Brain microvascular endothelial cell (primary cell): ENCODE measurements around the gene PTPRCAP.

Source experiments
- DNase-seq: peaks from one replicate; pipeline ENCODE4 v3.0.0-alpha.2; 2020
- H3K27ac ChIP-seq: fragments of 250-450 bp; sonication (Bioruptor Pico); 2 replicates; pipeline ENCODE4 v1.5.1; 2020; ENCODE audit warnings: mild to moderate bottlenecking, moderate library complexity
- H3K27me3 ChIP-seq: fragments of 250-450 bp; sonication (Bioruptor Pico); replicated peaks from 2 replicates; pipeline ENCODE4 v1.5.1; 2020; ENCODE audit warnings: mild to moderate bottlenecking
- H3K36me3 ChIP-seq: fragments of 250-450 bp; sonication (Bioruptor Pico); replicated peaks from 2 replicates; pipeline ENCODE4 v1.5.1; 2020; ENCODE audit warnings: mild to moderate bottlenecking
- H3K4me3 ChIP-seq: 2 replicates; pipeline ENCODE4 v1.5.1; 2011; ENCODE audit warnings: low read depth, mild to moderate bottlenecking, control low read depth, low read length, moderate library complexity
- CTCF ChIP-seq: IDR thresholded peaks from 2 replicates; pipeline ENCODE4 v1.5.1; 2011; ENCODE audit warnings: low read depth, mild to moderate bottlenecking, moderate library complexity, low read length, control low read depth, inconsistent platforms; ENCODE audit errors: missing control alignments
- in situ Hi-C: cut with HindIII; loops from 2 replicates; pipeline ENCODE4 v1.10.0; 2017; ENCODE audit warnings: low sequenced_read_pairs, low pct_ligation_motif_present

PTPRCAP gene

GRCh38 chr11:67397536-67397935 is 39.9 kb downstream of the PTPRCAP start:
- peaks cover 31% of the 10 kb centered on the region for H3K36me3 ChIP-seq
- no peaks in the 10 kb centered on the region for H3K27me3 ChIP-seq
- in situ Hi-C loops = no loop called here
- no peak overlapping the region for H3K4me3 ChIP-seq
- no peak for DNase-seq
- no peak overlapping the region for H3K27ac ChIP-seq
- no peak for TF ChIP-seq CTCF

GRCh38 chr11:67396587-67397389 is 40.7 kb downstream of the PTPRCAP start:
- Histone ChIP-seq H3K36me3 (peaks cover 31% of the 10 kb centered on the region), H3K27ac (no peak overlapping the region), H3K27me3 (no peaks in the 10 kb centered on the region), H3K4me3 (no peak overlapping the region)
- in situ Hi-C loops = no loop called here
- no peak for DNase-seq
- TF ChIP-seq CTCF = no peak

- DNase-seq = no peak
- Histone ChIP-seq H3K27ac (no peak overlapping the region), H3K27me3 (no peaks in the 10 kb centered on the region), H3K4me3 (no peak overlapping the region), H3K36me3 (peaks cover 31% of the 10 kb centered on the region)
- no peak for TF ChIP-seq CTCF
- in situ Hi-C loops = no loop called here
Measured at GRCh38 chr11:67396259-67396581, 41.3 kb downstream of the PTPRCAP start.

- no peak overlapping the region for H3K4me3 ChIP-seq
- peaks cover 31% of the 10 kb centered on the region for H3K36me3 ChIP-seq
- H3K27me3 ChIP-seq = no peaks in the 10 kb centered on the region
- in situ Hi-C loops = no loop called here
- no peak for DNase-seq
- no peak overlapping the region for H3K27ac ChIP-seq
- no peak for TF ChIP-seq CTCF
Measured at GRCh38 chr11:67395555-67396258, 41.8 kb downstream of the PTPRCAP start.

- Histone ChIP-seq H3K36me3 (peaks cover 19% of the 10 kb centered on the region), H3K27ac (no peak overlapping the region), H3K4me3 (no peak overlapping the region), H3K27me3 (no peaks in the 10 kb centered on the region)
- in situ Hi-C loops = no loop called here
- TF ChIP-seq CTCF = no peak
- DNase-seq = no peak
Measured at GRCh38 chr11:67393990-67394389, 43.5 kb downstream of the PTPRCAP start.
